K562 (cell line): ENCODE results near the gene HSD17B12. TPM values are rescaled to one million over a fixed set of nuclear protein-coding genes. Genes with fewer than 3 reads are reported as not detected.
A peak's percentile ranks its signal among the peaks of the same experiment; 100 is the strongest.

Source experiments
- E2F8 ChIP-seq: fragments of 450-650 bp; IDR thresholded peaks from 2 replicates; pipeline ENCODE4 v1.7.1; 2018; ENCODE audit warnings: mild to moderate bottlenecking, low read depth; ENCODE audit not compliant: partially characterized antibody
- ESRRA ChIP-seq: fragments of 450-650 bp; IDR thresholded peaks from 2 replicates; pipeline ENCODE4 v1.6.1; 2014; ENCODE audit warnings: low read depth, mild to moderate bottlenecking, moderate library complexity, borderline replicate concordance
- HES1 ChIP-seq: fragments of 450-650 bp; IDR thresholded peaks from 2 replicates; pipeline ENCODE4 v1.6.1; 2016; ENCODE audit warnings: low read depth, mild to moderate bottlenecking, moderate library complexity
- HNRNPUL1 ChIP-seq: fragments of 200-400 bp; formaldehyde crosslinking; IDR thresholded peaks from 2 replicates; pipeline ENCODE4 v1.6.1; 2017; ENCODE audit warnings: low read length
- IRF1 ChIP-seq: sonication (generic); formaldehyde crosslinking; IDR thresholded peaks from 2 replicates; pipeline ENCODE4 v1.8.0; 2022; ENCODE audit warnings: missing genetic modification reagents, mild to moderate bottlenecking, borderline replicate concordance
- IRF9 ChIP-seq: fragments of 450-650 bp; IDR thresholded peaks from 2 replicates; pipeline ENCODE4 v1.6.1; 2016; ENCODE audit warnings: missing biosample characterization, missing genetic modification characterization
- NFATC3 ChIP-seq: fragments of 450-650 bp; IDR thresholded peaks from 2 replicates; pipeline ENCODE4 v1.6.1; 2017; ENCODE audit warnings: mild to moderate bottlenecking
- PKNOX1 ChIP-seq: fragments of 450-650 bp; IDR thresholded peaks from 2 replicates; pipeline ENCODE4 v1.6.1; 2016
- ZNF184 ChIP-seq: sonication (generic); formaldehyde crosslinking; IDR thresholded peaks from 2 replicates; pipeline ENCODE4 v1.5.0; 2020; ENCODE audit warnings: missing genetic modification reagents
- ZNF232 ChIP-seq: sonication (generic); formaldehyde crosslinking; IDR thresholded peaks from 2 replicates; pipeline ENCODE4 v1.8.0; 2022; ENCODE audit warnings: mild to moderate bottlenecking, missing genetic modification reagents
- polyA plus RNA-seq, 8 experiments: library from polyadenylated mRNA; depleted of rRNA in 4 of 8; stranded (reverse) in 5 of 8; unstranded in 3 of 8; fragments of >200 nt; fragmentation: Nextera tagmentation in 2 of 8; fragmentation: Illumina TruSeq in 1 of 8; extraction: Ambion mirVana in 2 of 8; extraction: Trizol in 1 of 8; gene quantifications; 2 replicates each; pipeline versions ENCODE4 v1.2.1 to v1.2.3, GENCODE V29; 2011 to 2014; ENCODE audit warnings: inconsistent platforms in 1 of 8, missing spikeins in 1 of 8
- total RNA-seq, 7 experiments: library from RNA; depleted of rRNA in 6 of 7; stranded (reverse); fragments of >200 nt in 6 of 7; fragmentation: Illumina TruSeq in 2 of 7; extraction: Trizol in 2 of 7; gene quantifications; 2 replicates each; pipeline versions ENCODE4 v1.2.1 to v1.2.3, GENCODE V29; 2011 to 2021; ENCODE audit warnings: low replicate concordance in 1 of 7

Gene HSD17B12
- total and polyA plus RNA-seq, 9 of the 15 experiments (the other 6 are each of a cell fraction or from before 2014, with no cell fraction given): 9.1 to 34.5 (median 23.3) TPM

- peak; percentile 90 for TF ChIP-seq PKNOX1
- TF ChIP-seq IRF1: 0 out of 2 replicates have a peak, but pooled peaks have one; percentile 67
- peak; percentile 54; the same call in 1 of the 2 replicates for TF ChIP-seq NFATC3
- no peak for TF ChIP-seq HNRNPUL1
- TF ChIP-seq IRF9: peak; percentile 96
- TF ChIP-seq HES1: peak; percentile 69
- no peak for TF ChIP-seq ZNF184 (CRISPR knock-in tag)
- TF ChIP-seq ZNF232 (CRISPR knock-in tag): peak; percentile 90
- TF ChIP-seq ESRRA: peak; percentile 45; the same call in 1 of the 2 replicates
- TF ChIP-seq E2F8: peak; percentile 28
Observed at GRCh38 chr11:43868852-43869567, 188.5 kb downstream of the HSD17B12 start (continued).
